ENCODE results near the gene PAFAH1B2. TPM values are rescaled to one million over a fixed set of nuclear protein-coding genes. Genes with fewer than 3 reads are reported as not detected.
A peak's percentile ranks its signal among the peaks of the same experiment; 100 is the strongest.

The PAFAH1B2 gene
- total RNA-seq, 2 donors from 2014 or later = 30.0 to 44.9 TPM

- H3K4me3 ChIP-seq = peak overlapping the region; percentile 42 to 74
- no peak for TF ChIP-seq POLR2A (IDR thresholded peaks at IDR 0.05)
- TF ChIP-seq CTCF (IDR thresholded peaks at IDR 0.05) = no peak
- H3K9me3 ChIP-seq = no peaks in the 10 kb centered on the region
- intact Hi-C loops (cut with DNase I) = no loop called here
- peak overlapping the region; percentile 98 to 99 (median 98) for H3K27ac ChIP-seq
- no peak for ATAC-seq
- DNase-seq = no peak
- peaks cover 61% of the 10 kb centered on the region for H3K4me1 ChIP-seq
- WGBS, 2 donors = 29 to 41% methylated on average over 6 of the region's 6 CpGs
- H3K36me3 ChIP-seq (replicated peaks in 1 of 2; ENCODE audit: insufficient read depth in 1 of 2, low read depth in 2 of 2) = no peaks in the 10 kb centered on the region
- H3K27me3 ChIP-seq = no peaks in the 10 kb centered on the region
These were observed 47.1 kb upstream of the PAFAH1B2 start for GRCh38 chr11:117097014-117097388.

DNA sequence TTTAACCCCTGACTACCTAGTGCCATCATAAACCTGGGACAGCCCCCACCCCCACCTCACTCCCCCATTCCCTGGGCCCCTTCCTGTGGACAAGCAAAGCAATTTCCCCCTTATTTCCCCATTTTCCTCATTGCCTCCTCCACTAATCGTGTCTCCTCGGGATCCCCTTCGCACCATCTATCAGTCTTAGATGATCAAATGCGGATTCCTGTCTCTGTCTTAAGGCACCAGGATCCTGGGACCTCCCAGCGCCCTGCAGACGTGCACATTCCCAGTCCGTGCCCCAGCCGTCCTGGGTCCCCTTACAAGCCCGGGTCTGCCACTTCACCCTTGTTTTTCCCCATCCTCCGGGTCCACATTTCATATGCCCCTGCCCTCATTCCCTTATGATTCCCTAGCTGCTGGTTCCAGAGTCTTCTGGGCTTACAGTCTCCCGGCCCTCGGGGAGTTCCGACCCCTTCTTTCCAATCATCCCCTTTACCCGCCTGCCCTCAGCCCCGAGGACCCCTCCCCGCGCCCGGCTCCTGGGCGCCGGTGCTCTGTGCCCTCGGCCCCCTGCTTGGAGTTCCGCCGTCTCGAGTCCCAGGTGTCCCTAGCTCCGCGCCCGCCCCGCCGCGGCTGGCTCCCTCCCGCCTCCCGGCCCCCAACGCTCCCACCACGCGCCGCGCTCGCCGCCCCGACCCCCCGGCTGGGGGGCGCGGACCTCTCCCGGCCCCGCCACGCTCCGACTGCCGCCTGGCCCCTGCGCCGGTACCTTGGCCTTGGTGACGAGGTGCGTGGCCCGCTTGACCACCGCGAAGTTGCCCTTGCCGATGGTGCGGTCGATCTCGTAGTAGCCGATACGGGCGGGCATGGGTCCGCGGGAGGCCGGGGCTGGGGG, 46.5 kb upstream of the PAFAH1B2 start:
- ATAC-seq = peak; percentile 56
- TF ChIP-seq CTCF (IDR thresholded peaks at IDR 0.05) = no peak
- TF ChIP-seq POLR2A (IDR thresholded peaks at IDR 0.05) = peak in 2 of 3 donors; percentile 16 to 36

GRCh38 chr11:117098269-117099232, 45.5 kb upstream of the PAFAH1B2 start, which contains the start of gene SIK3:
Gene SIK3, minus strand, starts transcription at chr11:117098428. Its CDS starts 13 bp downstream, at chr11:117098415.
- Histone ChIP-seq H3K27me3 (no peaks in the 10 kb centered on the region), H3K36me3 (replicated peaks in 1 of 2; ENCODE audit: insufficient read depth in 1 of 2, low read depth in 2 of 2) (no peaks in the 10 kb centered on the region), H3K4me3 (peak within 1 kb of the TSS; percentile 42 to 74), H3K27ac (peak within 1 kb of the TSS; percentile 98 to 99 (median 98)), H3K9me3 (no peaks in the 10 kb centered on the region), H3K4me1 (peaks cover 47% of the 10 kb centered on the region)
- WGBS, 2 donors = 2 to 4% methylated on average over 12 to 42 of the region's 78 CpGs
- peak; percentile 96 to 97 (median 96) for DNase-seq
- peak in 6 of 7 experiments; percentile 17 to 74 (median 44) for TF ChIP-seq CTCF (IDR thresholded peaks at IDR 0.05)
- peak; percentile 66 to 87 (median 77) for TF ChIP-seq POLR2A (IDR thresholded peaks at IDR 0.05)
- ATAC-seq = peak; percentile 85
- intact Hi-C loops (cut with DNase I) = no loop called here

More for the DNA sequence above, 46.5 kb upstream of the PAFAH1B2 start:
- no peaks in the 10 kb centered on the region for H3K9me3 ChIP-seq
- 0 to 2% methylated on average over 30 to 31 of the region's 65 CpGs for WGBS, 2 donors
- intact Hi-C loops (cut with DNase I) = no loop called here
- peak overlapping the region; percentile 42 to 74 for H3K4me3 ChIP-seq
- no peaks in the 10 kb centered on the region for H3K36me3 ChIP-seq (replicated peaks in 1 of 2; ENCODE audit: insufficient read depth in 1 of 2, low read depth in 2 of 2)
- H3K27ac ChIP-seq = peak overlapping the region; percentile 98 to 99 (median 98)
- no peaks in the 10 kb centered on the region for H3K27me3 ChIP-seq
- peaks cover 54% of the 10 kb centered on the region for H3K4me1 ChIP-seq
- DNase-seq = peak; percentile 47 to 63 (median 53)

- DNase-seq (no peak), ATAC-seq (no peak)
- H3K9me3 ChIP-seq = no peaks in the 10 kb centered on the region
- no peaks in the 10 kb centered on the region for H3K36me3 ChIP-seq (replicated peaks in 1 of 2; ENCODE audit: insufficient read depth in 1 of 2, low read depth in 2 of 2)
- 76 to 84% methylated on average over 2 of the region's 2 CpGs for WGBS, 2 donors
- peaks cover 36% of the 10 kb centered on the region for H3K4me1 ChIP-seq
- no peak for TF ChIP-seq CTCF (IDR thresholded peaks at IDR 0.05)
- TF ChIP-seq POLR2A (IDR thresholded peaks at IDR 0.05) = no peak
- peak overlapping the region; percentile 98 to 99 (median 98) for H3K27ac ChIP-seq
- no peaks in the 10 kb centered on the region for H3K27me3 ChIP-seq
- intact Hi-C loops (cut with DNase I) = loop anchor here (10.0 kb wide), 1 partner anchor 305 kb away; the partner anchor contains the start of gene APOA5
- no peak overlapping the region for H3K4me3 ChIP-seq
These were observed 44.4 kb upstream of the PAFAH1B2 start for GRCh38 chr11:117099696-117100095.

All from body of pancreas (tissue), 4 donors.